ENCODE data around the gene MCRIP2. TPM values are rescaled to one million over a fixed set of nuclear protein-coding genes. Genes with fewer than 3 reads are reported as not detected.

The MCRIP2 gene
- total and polyA plus RNA-seq, 2 experiments from 2014 or later, result 64.3 to 67.7 TPM

DNA sequence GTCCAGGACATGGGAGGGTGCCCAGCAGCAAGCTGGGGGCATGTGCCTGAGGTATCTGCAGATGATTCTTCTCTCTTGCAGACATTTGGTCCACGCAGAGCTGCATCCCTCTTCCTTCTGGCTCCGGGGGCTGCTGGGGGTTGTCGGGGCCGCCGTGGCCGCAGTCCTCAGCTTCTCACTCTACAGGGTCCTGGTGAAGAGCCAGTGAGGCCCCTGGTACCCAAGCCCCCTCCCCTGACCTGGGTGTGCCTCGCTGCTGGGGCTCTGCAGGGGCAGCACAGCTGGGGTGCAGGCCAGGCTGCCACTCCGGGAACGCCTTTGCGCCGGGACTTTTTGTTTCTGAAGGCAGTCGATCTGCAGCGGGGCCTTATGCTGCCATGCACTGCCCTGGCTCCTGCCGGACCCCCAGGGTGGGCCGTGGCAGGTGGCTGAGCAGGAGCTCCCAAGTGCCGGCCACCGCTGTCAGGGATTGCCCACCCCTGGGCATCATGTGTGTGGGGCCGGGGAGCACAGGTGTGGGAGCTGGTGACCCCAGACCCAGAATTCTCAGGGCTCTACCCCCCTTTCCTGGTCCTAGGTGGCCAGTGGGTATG is 31.9 kb downstream of the MCRIP2 start:
- peaks cover 12% of the 10 kb centered on the region; the same call in 2 of the 3 replicates for H3K4me1 Mint-ChIP-seq
- H3K36me3 ChIP-seq (ENCODE audit: insufficient read depth), result peaks cover 11% of the 10 kb centered on the region; the same call in 1 of the 2 replicates
- H3K27ac Mint-ChIP-seq, result no peak overlapping the region
- no peak overlapping the region for H2AFZ ChIP-seq
- no peaks in the 10 kb centered on the region for H3K27me3 ChIP-seq (ENCODE audit: insufficient read depth)
- H3K9me2 ChIP-seq (ENCODE audit: insufficient read depth), result no peaks in the 10 kb centered on the region
- no peaks in the 10 kb centered on the region for H3K9me3 Mint-ChIP-seq
- H3K4me3 ChIP-seq, result no peak overlapping the region
- peaks cover 21% of the 10 kb centered on the region for H3K36me3 Mint-ChIP-seq (ENCODE audit: low read depth)
- TF ChIP-seq, protein P1, sequence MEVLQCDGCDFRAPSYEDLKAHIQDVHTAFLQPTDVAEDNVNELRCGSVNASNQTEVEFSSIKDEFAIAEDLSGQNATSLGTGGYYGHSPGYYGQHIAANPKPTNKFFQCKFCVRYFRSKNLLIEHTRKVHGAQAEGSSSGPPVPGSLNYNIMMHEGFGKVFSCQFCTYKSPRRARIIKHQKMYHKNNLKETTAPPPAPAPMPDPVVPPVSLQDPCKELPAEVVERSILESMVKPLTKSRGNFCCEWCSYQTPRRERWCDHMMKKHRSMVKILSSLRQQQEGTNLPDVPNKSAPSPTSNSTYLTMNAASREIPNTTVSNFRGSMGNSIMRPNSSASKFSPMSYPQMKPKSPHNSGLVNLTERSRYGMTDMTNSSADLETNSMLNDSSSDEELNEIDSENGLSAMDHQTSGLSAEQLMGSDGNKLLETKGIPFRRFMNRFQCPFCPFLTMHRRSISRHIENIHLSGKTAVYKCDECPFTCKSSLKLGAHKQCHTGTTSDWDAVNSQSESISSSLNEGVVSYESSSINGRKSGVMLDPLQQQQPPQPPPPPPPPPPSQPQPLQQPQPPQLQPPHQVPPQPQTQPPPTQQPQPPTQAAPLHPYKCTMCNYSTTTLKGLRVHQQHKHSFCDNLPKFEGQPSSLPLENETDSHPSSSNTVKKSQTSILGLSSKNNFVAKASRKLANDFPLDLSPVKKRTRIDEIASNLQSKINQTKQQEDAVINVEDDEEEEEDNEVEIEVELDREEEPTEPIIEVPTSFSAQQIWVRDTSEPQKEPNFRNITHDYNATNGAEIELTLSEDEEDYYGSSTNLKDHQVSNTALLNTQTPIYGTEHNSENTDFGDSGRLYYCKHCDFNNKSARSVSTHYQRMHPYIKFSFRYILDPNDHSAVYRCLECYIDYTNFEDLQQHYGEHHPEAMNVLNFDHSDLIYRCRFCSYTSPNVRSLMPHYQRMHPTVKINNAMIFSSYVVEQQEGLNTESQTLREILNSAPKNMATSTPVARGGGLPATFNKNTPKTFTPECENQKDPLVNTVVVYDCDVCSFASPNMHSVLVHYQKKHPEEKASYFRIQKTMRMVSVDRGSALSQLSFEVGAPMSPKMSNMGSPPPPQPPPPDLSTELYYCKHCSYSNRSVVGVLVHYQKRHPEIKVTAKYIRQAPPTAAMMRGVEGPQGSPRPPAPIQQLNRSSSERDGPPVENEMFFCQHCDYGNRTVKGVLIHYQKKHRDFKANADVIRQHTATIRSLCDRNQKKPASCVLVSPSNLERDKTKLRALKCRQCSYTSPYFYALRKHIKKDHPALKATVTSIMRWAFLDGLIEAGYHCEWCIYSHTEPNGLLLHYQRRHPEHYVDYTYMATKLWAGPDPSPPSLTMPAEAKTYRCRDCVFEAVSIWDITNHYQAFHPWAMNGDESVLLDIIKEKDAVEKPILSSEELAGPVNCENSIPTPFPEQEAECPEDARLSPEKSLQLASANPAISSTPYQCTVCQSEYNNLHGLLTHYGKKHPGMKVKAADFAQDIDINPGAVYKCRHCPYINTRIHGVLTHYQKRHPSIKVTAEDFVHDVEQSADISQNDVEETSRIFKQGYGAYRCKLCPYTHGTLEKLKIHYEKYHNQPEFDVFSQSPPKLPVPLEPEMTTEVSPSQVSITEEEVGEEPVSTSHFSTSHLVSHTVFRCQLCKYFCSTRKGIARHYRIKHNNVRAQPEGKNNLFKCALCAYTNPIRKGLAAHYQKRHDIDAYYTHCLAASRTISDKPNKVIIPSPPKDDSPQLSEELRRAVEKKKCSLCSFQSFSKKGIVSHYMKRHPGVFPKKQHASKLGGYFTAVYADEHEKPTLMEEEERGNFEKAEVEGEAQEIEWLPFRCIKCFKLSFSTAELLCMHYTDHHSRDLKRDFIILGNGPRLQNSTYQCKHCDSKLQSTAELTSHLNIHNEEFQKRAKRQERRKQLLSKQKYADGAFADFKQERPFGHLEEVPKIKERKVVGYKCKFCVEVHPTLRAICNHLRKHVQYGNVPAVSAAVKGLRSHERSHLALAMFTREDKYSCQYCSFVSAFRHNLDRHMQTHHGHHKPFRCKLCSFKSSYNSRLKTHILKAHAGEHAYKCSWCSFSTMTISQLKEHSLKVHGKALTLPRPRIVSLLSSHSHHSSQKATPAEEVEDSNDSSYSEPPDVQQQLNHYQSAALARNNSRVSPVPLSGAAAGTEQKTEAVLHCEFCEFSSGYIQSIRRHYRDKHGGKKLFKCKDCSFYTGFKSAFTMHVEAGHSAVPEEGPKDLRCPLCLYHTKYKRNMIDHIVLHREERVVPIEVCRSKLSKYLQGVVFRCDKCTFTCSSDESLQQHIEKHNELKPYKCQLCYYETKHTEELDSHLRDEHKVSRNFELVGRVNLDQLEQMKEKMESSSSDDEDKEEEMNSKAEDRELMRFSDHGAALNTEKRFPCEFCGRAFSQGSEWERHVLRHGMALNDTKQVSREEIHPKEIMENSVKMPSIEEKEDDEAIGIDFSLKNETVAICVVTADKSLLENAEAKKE (CRISPR knock-in tag; IDR thresholded peaks at IDR 0.05), result no peak
- TF ChIP-seq POLR2AphosphoS5 (IDR thresholded peaks at IDR 0.05; ENCODE audit: low read depth) (no peak), ZNF114 (CRISPR knock-in tag; IDR thresholded peaks at IDR 0.05) (no peak), EZH2phosphoT487 (IDR thresholded peaks at IDR 0.05; ENCODE audit: unreplicated experiment) (no peak), STAT1 (IDR thresholded peaks at IDR 0.05; ENCODE audit: unreplicated experiment) (no peak), CREB1 (CRISPR knock-in tag; IDR thresholded peaks at IDR 0.05; ENCODE audit: low read depth) (no peak), ZNF331 (CRISPR knock-in tag; IDR thresholded peaks at IDR 0.05; ENCODE audit: low read depth) (no peak), EZH2 (IDR thresholded peaks at IDR 0.05; ENCODE audit: low read depth, unreplicated experiment) (no peak), NANOG (IDR thresholded peaks at IDR 0.05; ENCODE audit: borderline replicate concordance) (no peak), JUNB (IDR thresholded peaks at IDR 0.05; ENCODE audit: unreplicated experiment) (no peak)
- TF ChIP-seq, protein P2, sequence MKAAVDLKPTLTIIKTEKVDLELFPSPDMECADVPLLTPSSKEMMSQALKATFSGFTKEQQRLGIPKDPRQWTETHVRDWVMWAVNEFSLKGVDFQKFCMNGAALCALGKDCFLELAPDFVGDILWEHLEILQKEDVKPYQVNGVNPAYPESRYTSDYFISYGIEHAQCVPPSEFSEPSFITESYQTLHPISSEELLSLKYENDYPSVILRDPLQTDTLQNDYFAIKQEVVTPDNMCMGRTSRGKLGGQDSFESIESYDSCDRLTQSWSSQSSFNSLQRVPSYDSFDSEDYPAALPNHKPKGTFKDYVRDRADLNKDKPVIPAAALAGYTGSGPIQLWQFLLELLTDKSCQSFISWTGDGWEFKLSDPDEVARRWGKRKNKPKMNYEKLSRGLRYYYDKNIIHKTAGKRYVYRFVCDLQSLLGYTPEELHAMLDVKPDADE (IDR thresholded peaks at IDR 0.05), result no peak
- TF ChIP-seq, protein P3, sequence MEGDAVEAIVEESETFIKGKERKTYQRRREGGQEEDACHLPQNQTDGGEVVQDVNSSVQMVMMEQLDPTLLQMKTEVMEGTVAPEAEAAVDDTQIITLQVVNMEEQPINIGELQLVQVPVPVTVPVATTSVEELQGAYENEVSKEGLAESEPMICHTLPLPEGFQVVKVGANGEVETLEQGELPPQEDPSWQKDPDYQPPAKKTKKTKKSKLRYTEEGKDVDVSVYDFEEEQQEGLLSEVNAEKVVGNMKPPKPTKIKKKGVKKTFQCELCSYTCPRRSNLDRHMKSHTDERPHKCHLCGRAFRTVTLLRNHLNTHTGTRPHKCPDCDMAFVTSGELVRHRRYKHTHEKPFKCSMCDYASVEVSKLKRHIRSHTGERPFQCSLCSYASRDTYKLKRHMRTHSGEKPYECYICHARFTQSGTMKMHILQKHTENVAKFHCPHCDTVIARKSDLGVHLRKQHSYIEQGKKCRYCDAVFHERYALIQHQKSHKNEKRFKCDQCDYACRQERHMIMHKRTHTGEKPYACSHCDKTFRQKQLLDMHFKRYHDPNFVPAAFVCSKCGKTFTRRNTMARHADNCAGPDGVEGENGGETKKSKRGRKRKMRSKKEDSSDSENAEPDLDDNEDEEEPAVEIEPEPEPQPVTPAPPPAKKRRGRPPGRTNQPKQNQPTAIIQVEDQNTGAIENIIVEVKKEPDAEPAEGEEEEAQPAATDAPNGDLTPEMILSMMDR (conservative IDR thresholded peaks at IDR 0.05; ENCODE audit: low read depth in 2 of 2), result no peak
- TF ChIP-seq, protein P4, sequence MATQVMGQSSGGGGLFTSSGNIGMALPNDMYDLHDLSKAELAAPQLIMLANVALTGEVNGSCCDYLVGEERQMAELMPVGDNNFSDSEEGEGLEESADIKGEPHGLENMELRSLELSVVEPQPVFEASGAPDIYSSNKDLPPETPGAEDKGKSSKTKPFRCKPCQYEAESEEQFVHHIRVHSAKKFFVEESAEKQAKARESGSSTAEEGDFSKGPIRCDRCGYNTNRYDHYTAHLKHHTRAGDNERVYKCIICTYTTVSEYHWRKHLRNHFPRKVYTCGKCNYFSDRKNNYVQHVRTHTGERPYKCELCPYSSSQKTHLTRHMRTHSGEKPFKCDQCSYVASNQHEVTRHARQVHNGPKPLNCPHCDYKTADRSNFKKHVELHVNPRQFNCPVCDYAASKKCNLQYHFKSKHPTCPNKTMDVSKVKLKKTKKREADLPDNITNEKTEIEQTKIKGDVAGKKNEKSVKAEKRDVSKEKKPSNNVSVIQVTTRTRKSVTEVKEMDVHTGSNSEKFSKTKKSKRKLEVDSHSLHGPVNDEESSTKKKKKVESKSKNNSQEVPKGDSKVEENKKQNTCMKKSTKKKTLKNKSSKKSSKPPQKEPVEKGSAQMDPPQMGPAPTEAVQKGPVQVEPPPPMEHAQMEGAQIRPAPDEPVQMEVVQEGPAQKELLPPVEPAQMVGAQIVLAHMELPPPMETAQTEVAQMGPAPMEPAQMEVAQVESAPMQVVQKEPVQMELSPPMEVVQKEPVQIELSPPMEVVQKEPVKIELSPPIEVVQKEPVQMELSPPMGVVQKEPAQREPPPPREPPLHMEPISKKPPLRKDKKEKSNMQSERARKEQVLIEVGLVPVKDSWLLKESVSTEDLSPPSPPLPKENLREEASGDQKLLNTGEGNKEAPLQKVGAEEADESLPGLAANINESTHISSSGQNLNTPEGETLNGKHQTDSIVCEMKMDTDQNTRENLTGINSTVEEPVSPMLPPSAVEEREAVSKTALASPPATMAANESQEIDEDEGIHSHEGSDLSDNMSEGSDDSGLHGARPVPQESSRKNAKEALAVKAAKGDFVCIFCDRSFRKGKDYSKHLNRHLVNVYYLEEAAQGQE (IDR thresholded peaks at IDR 0.05; ENCODE audit: unreplicated experiment), result no peak
- no peak overlapping the region for H3K27ac ChIP-seq (ENCODE audit: low read depth)
- peaks cover 6% of the 10 kb centered on the region for H3K27me3 Mint-ChIP-seq (ENCODE audit: insufficient read depth, low read depth, poor library complexity)
- DNase-seq (ENCODE audit: low spot score) (no peak), ATAC-seq (no peak)
- no peak overlapping the region for H3K4me2 ChIP-seq
- H3K79me2 ChIP-seq (replicated peaks; ENCODE audit: insufficient read depth), result peaks cover 12% of the 10 kb centered on the region
- H3F3A ChIP-seq (replicated peaks; ENCODE audit: low read depth), result peaks cover 17% of the 10 kb centered on the region; the same call in 1 of the 2 replicates
- H3K4me3 Mint-ChIP-seq, result no peak overlapping the region
- peaks cover 11% of the 10 kb centered on the region; the same call in 1 of the 2 replicates for H3K4me1 ChIP-seq (ENCODE audit: insufficient read depth)
- peaks cover 3% of the 10 kb centered on the region for H4K20me1 ChIP-seq (replicated peaks; ENCODE audit: insufficient read depth)

Data from GM23338 (cell line).